GM23338 (cell line): ENCODE results near the gene PEAK3. TPM values are rescaled to one million over a fixed set of nuclear protein-coding genes. Genes with fewer than 3 reads are reported as not detected.

Source experiments
- JUNB ChIP-seq: IDR thresholded peaks from one replicate; pipeline ENCODE4 v1.6.1; 2016; ENCODE audit warnings: antibody characterized with exemption; ENCODE audit not compliant: unreplicated experiment
- POLR2AphosphoS5 ChIP-seq: IDR thresholded peaks from 2 replicates; pipeline ENCODE4 v1.6.1; 2016; ENCODE audit warnings: antibody characterized with exemption, low read depth
- REST ChIP-seq: IDR thresholded peaks from one replicate; pipeline ENCODE4 v1.6.1; 2018; ENCODE audit warnings: antibody characterized with exemption; ENCODE audit not compliant: unreplicated experiment
- polyA plus RNA-seq: library from polyadenylated mRNA; unstranded; fragments of >200 nt; fragmentation: Nextera tagmentation; extraction: Ambion mirVana; gene quantifications from 2 replicates; pipeline ENCODE4 v1.2.1, GENCODE V29; 2016
- total RNA-seq: library from RNA; depleted of rRNA; stranded (reverse); fragments of >200 nt; shearing (Covaris generic); gene quantifications from 2 replicates; pipeline ENCODE4 v1.2.3, GENCODE V29; 2014
- TF ChIP-seq, protein P1 (sequence below): fragments of 250-450 bp; sonication (Bioruptor Pico); IDR thresholded peaks from 2 replicates; pipeline ENCODE4 v1.5.0; 2020; ENCODE audit warnings: mild to moderate bottlenecking, moderate library complexity
- TF ChIP-seq, protein P2 (sequence below), 2 experiments: fragments of 200-600 bp in 1 of 2; sonication (generic) in 1 of 2; conservative IDR thresholded peaks; 2 replicates each; pipeline versions ENCODE4 v1.5.1 to v1.6.1; 2016 to 2017; ENCODE audit warnings: antibody characterized with exemption in 2 of 2, low read depth in 2 of 2, mild to moderate bottlenecking in 2 of 2, moderate library complexity in 1 of 2

The PEAK3 gene
- total and polyA plus RNA-seq, 2 experiments from 2014 or later = not detected

DNA sequence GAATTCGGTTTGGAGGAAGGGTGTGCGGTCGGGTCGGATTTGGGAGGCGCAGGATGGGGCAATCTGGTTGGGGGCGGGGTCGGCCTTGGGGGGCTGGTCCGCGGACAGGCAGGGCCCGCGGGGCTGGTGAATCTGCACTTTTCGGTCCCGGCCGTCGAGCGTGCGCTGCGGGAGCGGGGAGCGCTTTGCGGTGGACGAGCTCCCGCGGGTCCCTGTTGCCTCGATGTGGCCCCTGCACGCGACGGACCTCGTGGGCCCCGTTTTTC is 11.9 kb downstream of the PEAK3 start (continued):
- TF ChIP-seq, protein P1, sequence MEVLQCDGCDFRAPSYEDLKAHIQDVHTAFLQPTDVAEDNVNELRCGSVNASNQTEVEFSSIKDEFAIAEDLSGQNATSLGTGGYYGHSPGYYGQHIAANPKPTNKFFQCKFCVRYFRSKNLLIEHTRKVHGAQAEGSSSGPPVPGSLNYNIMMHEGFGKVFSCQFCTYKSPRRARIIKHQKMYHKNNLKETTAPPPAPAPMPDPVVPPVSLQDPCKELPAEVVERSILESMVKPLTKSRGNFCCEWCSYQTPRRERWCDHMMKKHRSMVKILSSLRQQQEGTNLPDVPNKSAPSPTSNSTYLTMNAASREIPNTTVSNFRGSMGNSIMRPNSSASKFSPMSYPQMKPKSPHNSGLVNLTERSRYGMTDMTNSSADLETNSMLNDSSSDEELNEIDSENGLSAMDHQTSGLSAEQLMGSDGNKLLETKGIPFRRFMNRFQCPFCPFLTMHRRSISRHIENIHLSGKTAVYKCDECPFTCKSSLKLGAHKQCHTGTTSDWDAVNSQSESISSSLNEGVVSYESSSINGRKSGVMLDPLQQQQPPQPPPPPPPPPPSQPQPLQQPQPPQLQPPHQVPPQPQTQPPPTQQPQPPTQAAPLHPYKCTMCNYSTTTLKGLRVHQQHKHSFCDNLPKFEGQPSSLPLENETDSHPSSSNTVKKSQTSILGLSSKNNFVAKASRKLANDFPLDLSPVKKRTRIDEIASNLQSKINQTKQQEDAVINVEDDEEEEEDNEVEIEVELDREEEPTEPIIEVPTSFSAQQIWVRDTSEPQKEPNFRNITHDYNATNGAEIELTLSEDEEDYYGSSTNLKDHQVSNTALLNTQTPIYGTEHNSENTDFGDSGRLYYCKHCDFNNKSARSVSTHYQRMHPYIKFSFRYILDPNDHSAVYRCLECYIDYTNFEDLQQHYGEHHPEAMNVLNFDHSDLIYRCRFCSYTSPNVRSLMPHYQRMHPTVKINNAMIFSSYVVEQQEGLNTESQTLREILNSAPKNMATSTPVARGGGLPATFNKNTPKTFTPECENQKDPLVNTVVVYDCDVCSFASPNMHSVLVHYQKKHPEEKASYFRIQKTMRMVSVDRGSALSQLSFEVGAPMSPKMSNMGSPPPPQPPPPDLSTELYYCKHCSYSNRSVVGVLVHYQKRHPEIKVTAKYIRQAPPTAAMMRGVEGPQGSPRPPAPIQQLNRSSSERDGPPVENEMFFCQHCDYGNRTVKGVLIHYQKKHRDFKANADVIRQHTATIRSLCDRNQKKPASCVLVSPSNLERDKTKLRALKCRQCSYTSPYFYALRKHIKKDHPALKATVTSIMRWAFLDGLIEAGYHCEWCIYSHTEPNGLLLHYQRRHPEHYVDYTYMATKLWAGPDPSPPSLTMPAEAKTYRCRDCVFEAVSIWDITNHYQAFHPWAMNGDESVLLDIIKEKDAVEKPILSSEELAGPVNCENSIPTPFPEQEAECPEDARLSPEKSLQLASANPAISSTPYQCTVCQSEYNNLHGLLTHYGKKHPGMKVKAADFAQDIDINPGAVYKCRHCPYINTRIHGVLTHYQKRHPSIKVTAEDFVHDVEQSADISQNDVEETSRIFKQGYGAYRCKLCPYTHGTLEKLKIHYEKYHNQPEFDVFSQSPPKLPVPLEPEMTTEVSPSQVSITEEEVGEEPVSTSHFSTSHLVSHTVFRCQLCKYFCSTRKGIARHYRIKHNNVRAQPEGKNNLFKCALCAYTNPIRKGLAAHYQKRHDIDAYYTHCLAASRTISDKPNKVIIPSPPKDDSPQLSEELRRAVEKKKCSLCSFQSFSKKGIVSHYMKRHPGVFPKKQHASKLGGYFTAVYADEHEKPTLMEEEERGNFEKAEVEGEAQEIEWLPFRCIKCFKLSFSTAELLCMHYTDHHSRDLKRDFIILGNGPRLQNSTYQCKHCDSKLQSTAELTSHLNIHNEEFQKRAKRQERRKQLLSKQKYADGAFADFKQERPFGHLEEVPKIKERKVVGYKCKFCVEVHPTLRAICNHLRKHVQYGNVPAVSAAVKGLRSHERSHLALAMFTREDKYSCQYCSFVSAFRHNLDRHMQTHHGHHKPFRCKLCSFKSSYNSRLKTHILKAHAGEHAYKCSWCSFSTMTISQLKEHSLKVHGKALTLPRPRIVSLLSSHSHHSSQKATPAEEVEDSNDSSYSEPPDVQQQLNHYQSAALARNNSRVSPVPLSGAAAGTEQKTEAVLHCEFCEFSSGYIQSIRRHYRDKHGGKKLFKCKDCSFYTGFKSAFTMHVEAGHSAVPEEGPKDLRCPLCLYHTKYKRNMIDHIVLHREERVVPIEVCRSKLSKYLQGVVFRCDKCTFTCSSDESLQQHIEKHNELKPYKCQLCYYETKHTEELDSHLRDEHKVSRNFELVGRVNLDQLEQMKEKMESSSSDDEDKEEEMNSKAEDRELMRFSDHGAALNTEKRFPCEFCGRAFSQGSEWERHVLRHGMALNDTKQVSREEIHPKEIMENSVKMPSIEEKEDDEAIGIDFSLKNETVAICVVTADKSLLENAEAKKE (CRISPR knock-in tag) = no peak
- TF ChIP-seq, protein P2, sequence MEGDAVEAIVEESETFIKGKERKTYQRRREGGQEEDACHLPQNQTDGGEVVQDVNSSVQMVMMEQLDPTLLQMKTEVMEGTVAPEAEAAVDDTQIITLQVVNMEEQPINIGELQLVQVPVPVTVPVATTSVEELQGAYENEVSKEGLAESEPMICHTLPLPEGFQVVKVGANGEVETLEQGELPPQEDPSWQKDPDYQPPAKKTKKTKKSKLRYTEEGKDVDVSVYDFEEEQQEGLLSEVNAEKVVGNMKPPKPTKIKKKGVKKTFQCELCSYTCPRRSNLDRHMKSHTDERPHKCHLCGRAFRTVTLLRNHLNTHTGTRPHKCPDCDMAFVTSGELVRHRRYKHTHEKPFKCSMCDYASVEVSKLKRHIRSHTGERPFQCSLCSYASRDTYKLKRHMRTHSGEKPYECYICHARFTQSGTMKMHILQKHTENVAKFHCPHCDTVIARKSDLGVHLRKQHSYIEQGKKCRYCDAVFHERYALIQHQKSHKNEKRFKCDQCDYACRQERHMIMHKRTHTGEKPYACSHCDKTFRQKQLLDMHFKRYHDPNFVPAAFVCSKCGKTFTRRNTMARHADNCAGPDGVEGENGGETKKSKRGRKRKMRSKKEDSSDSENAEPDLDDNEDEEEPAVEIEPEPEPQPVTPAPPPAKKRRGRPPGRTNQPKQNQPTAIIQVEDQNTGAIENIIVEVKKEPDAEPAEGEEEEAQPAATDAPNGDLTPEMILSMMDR (conservative IDR thresholded peaks at IDR 0.05; ENCODE audit: low read depth in 2 of 2) = no peak
- TF ChIP-seq POLR2AphosphoS5 = no peak
- TF ChIP-seq JUNB = no peak
- no peak for TF ChIP-seq REST
